Measurements from ENCODE around the gene ADGRE1.

The ADGRE1 gene

DNA sequence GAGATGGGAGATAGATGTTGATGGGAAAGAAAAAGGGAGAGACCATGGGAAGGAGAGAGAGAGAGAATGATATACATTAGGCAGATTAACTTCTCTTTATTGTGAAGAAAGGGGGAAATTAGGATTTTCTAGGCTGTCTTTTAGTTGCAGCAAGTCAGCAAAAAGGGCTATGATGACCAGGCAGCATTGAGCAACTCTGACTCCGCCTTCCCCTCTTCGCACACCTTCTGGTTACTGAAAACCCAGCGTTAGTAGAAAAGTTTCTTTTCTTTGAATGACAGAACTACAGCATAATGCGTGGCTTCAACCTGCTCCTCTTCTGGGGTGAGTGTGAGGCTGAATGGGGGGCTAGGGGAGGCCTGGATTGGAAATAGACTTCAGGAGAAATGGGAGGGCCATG, at the start of gene ADGRE1:
Gene ADGRE1, plus strand, starts transcription at position 264 of the 400 bp plus-strand sequence. Its CDS starts 30 bp downstream, at position 294.
- no peak within 1 kb of the TSS for H3K27ac Mint-ChIP-seq
- no peak for ATAC-seq

DNA sequence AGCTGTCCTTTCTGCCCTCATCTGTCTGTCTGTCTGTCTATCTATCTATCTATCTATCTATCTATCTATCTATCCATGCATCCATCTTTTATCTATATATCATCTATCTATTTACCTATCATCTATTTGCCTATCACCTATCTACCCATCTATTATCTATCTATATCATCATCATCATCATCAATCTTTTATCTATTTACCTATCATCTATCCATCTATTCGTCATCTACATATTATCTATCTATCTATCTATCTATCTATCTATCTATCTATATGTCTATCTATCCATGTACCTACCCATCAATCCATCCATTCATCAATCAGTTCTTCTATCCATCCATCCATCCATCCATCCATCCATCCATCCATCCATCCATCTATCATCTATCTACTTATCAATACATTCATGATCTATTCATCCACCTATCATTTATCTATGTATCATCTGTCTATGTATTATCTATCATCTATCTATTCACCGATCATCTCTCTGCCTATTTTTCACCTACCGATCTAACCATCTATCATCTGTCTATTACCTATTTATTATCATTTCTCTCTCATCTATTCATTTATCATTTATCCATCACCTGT, 49.2 kb upstream of the ADGRE1 start:
- no peaks in the 10 kb centered on the region for H3K27me3 Mint-ChIP-seq
- H3K36me3 Mint-ChIP-seq (ENCODE audit: low read depth), result peaks cover 38% of the 10 kb centered on the region
- peak overlapping the region; percentile 96 for H3K27ac Mint-ChIP-seq
- no peak for DNase-seq
- H3K9me3 Mint-ChIP-seq, result no peaks in the 10 kb centered on the region
- peaks cover 25% of the 10 kb centered on the region for H3K4me1 Mint-ChIP-seq
- peak overlapping the region; percentile 1 for H3K4me3 Mint-ChIP-seq
- no peak for ATAC-seq

More for the DNA sequence above, at the start of gene ADGRE1:
- no peak within 1 kb of the TSS for H3K4me3 Mint-ChIP-seq
- peaks cover 23% of the 10 kb centered on the region for H3K9me3 Mint-ChIP-seq
- H3K27me3 Mint-ChIP-seq, result peaks cover 2% of the 10 kb centered on the region
- peaks cover 48% of the 10 kb centered on the region for H3K4me1 Mint-ChIP-seq
- H3K36me3 Mint-ChIP-seq (ENCODE audit: low read depth), result peaks cover 13% of the 10 kb centered on the region
- DNase-seq, result no peak

GRCh38 chr19:6842871-6843607, 44.3 kb upstream of the ADGRE1 start:
- DNase-seq (no peak), ATAC-seq (no peak)
- Mint-ChIP-seq H3K4me1 (peaks cover 4% of the 10 kb centered on the region), H3K27me3 (no peaks in the 10 kb centered on the region), H3K36me3 (ENCODE audit: low read depth) (peaks cover 14% of the 10 kb centered on the region), H3K9me3 (no peaks in the 10 kb centered on the region), H3K4me3 (no peak overlapping the region), H3K27ac (no peak overlapping the region)

- Mint-ChIP-seq H3K4me3 (no peak overlapping the region), H3K4me1 (peaks cover 2% of the 10 kb centered on the region), H3K36me3 (ENCODE audit: low read depth) (peaks cover 24% of the 10 kb centered on the region), H3K27me3 (no peaks in the 10 kb centered on the region), H3K27ac (no peak overlapping the region), H3K9me3 (no peaks in the 10 kb centered on the region)
- no peak for ATAC-seq
- no peak for DNase-seq
Measured at GRCh38 chr19:6847828-6848200, 39.6 kb upstream of the ADGRE1 start.

- DNase-seq, result no peak
- peaks cover 2% of the 10 kb centered on the region for H3K4me1 Mint-ChIP-seq
- no peak for ATAC-seq
- no peaks in the 10 kb centered on the region for H3K27me3 Mint-ChIP-seq
- H3K4me3 Mint-ChIP-seq, result no peak overlapping the region
- no peak overlapping the region for H3K27ac Mint-ChIP-seq
- H3K36me3 Mint-ChIP-seq (ENCODE audit: low read depth), result peaks cover 24% of the 10 kb centered on the region
- no peaks in the 10 kb centered on the region for H3K9me3 Mint-ChIP-seq
Measured at GRCh38 chr19:6848986-6849385, 38.4 kb upstream of the ADGRE1 start.

DNA sequence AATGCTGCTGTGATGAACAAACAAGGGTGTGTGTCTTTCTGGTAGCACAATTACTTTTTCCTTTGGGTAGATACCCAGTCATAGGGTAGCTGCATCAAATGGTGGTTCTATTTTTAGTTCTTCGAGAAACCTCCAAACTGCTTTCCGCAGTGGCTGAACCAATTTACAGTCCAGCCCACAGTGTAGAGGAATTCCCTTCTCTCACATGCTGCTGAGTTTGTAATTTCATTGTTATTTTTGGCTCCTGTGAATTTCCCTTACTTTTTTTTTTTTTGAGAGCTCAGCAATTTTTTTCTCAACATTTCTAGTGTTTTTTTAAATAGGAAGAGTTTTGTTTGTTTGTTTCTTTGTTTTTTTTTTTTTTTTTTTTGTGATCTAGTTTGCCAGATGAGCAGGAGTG, 37.5 kb upstream of the ADGRE1 start:
- H3K4me3 Mint-ChIP-seq, result no peak overlapping the region
- no peaks in the 10 kb centered on the region for H3K27me3 Mint-ChIP-seq
- no peaks in the 10 kb centered on the region for H3K9me3 Mint-ChIP-seq
- H3K36me3 Mint-ChIP-seq (ENCODE audit: low read depth), result peaks cover 24% of the 10 kb centered on the region
- H3K4me1 Mint-ChIP-seq, result peaks cover 2% of the 10 kb centered on the region
- no peak overlapping the region for H3K27ac Mint-ChIP-seq
- no peak for ATAC-seq
- no peak for DNase-seq

DNA sequence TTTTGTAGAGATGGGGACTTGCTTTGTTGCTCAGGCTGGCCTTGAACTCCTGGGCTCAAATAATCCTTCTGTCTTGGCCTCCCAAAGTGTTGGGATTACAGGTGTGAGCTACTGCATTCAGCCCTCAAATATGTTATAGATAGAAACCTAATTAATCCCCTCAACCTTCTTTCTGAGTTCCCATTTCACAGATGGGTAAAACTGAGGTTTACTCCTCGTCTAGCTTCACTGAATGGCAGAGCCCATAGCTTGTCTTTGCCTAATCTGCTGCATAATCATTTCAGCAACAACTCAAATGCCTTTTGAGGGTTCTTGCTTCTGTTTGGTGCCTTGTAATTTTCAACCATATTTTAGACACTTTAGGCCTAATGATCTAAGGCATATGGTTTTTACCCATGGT, 36.0 kb upstream of the ADGRE1 start:
- DNase-seq (no peak), ATAC-seq (no peak)
- Mint-ChIP-seq H3K27me3 (no peaks in the 10 kb centered on the region), H3K36me3 (ENCODE audit: low read depth) (peaks cover 35% of the 10 kb centered on the region), H3K9me3 (no peaks in the 10 kb centered on the region), H3K4me1 (peaks cover 2% of the 10 kb centered on the region), H3K27ac (no peak overlapping the region), H3K4me3 (no peak overlapping the region)

- no peaks in the 10 kb centered on the region for H3K27me3 Mint-ChIP-seq
Measured at GRCh38 chr19:6852001-6852400, 35.4 kb upstream of the ADGRE1 start.

GRCh38 chr19:6853868-6854267, 33.5 kb upstream of the ADGRE1 start:
- Mint-ChIP-seq H3K27ac (no peak overlapping the region), H3K27me3 (no peaks in the 10 kb centered on the region), H3K9me3 (no peaks in the 10 kb centered on the region), H3K4me1 (peaks cover 2% of the 10 kb centered on the region), H3K4me3 (no peak overlapping the region), H3K36me3 (ENCODE audit: low read depth) (peaks cover 36% of the 10 kb centered on the region)
- ATAC-seq (no peak), DNase-seq (no peak)

More at GRCh38 chr19:6852001-6852400, 35.4 kb upstream of the ADGRE1 start:
- Mint-ChIP-seq H3K4me1 (peaks cover 2% of the 10 kb centered on the region), H3K36me3 (ENCODE audit: low read depth) (peaks cover 35% of the 10 kb centered on the region), H3K27ac (no peak overlapping the region), H3K9me3 (no peaks in the 10 kb centered on the region), H3K4me3 (no peak overlapping the region)
- ATAC-seq (no peak), DNase-seq (no peak)

DNA sequence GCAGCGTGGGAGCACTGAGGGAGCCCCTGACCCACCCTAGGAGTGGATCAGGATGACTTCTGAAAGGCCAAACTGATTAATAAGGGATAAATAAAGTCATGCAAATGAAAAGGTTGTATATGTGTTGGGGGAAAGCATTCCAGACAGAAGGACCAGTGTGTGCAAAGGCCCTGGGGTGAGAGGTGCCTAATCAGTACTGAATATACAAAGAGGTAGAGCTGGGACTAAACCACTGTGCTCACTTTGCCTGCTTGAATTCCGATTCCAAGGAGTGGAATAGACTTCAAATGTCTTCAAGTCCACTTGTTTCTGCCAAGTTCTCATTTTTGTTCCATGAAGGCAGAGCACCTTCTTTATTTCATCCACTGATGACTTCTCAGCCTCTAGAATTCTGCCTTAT, 32.6 kb upstream of the ADGRE1 start:
- H3K4me1 Mint-ChIP-seq, result peaks cover 2% of the 10 kb centered on the region
- DNase-seq, result no peak
- H3K4me3 Mint-ChIP-seq, result no peak overlapping the region
- H3K27ac Mint-ChIP-seq, result no peak overlapping the region
- ATAC-seq, result no peak
- H3K9me3 Mint-ChIP-seq, result no peaks in the 10 kb centered on the region
- H3K36me3 Mint-ChIP-seq (ENCODE audit: low read depth), result peaks cover 31% of the 10 kb centered on the region
- no peaks in the 10 kb centered on the region for H3K27me3 Mint-ChIP-seq

DNA sequence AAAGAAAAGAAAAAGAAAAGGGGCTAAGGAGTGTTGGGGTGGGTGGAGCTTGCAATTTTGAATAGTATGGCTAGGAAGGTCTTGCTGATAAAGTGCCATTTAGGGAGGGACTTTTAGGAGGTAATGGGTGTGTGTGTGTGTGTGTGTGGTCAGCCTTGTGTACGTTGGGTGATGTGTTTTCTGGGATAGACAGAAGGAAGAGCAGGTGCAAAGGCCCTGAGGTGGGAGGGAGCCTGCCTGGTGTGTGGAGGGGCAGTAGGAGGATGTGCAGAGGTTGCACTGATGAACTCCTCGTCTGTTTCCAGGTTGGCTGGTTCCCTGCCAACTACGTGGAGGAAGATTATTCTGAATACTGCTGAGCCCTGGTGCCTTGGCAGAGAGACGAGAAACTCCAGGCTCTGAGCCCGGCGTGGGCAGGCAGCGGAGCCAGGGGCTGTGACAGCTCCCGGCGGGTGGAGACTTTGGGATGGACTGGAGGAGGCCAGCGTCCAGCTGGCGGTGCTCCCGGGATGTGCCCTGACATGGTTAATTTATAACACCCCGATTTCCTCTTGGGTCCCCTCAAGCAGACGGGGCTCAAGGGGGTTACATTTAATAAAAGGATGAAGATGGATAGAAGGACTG, 30.5 kb upstream of the ADGRE1 start:
- H3K27ac Mint-ChIP-seq, result no peak overlapping the region
- peaks cover 2% of the 10 kb centered on the region for H3K4me1 Mint-ChIP-seq
- no peak for ATAC-seq
- DNase-seq, result no peak
- no peak overlapping the region for H3K4me3 Mint-ChIP-seq
- no peaks in the 10 kb centered on the region for H3K27me3 Mint-ChIP-seq
- no peaks in the 10 kb centered on the region for H3K9me3 Mint-ChIP-seq
- peaks cover 21% of the 10 kb centered on the region for H3K36me3 Mint-ChIP-seq (ENCODE audit: low read depth)

GRCh38 chr19:6861683-6862286, 25.6 kb upstream of the ADGRE1 start:
- H3K27ac Mint-ChIP-seq, result peak overlapping the region; percentile 63
- DNase-seq, result no peak
- no peaks in the 10 kb centered on the region for H3K9me3 Mint-ChIP-seq
- H3K4me3 Mint-ChIP-seq, result peak overlapping the region; percentile 39
- H3K4me1 Mint-ChIP-seq, result peaks cover 17% of the 10 kb centered on the region
- H3K27me3 Mint-ChIP-seq, result no peaks in the 10 kb centered on the region
- peaks cover 2% of the 10 kb centered on the region for H3K36me3 Mint-ChIP-seq (ENCODE audit: low read depth)
- ATAC-seq, result no peak

DNA sequence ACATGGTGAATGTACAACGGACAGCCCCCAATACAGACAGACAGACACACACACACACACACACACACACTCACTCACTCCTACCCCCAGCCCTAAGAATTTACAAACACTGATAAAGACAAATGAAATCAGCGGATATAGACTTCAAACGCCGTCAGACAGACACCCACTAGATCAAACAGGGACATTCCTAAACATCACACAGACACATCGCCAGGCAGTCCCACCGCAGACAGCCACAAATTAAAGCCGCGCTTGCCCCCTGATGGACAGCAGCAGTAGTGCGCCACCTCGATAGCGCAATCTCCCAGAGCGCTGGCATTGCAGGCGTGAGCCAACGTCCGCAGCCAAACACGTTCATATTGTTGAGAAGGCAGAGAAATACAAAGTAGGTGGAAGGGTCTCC, 24.7 kb upstream of the ADGRE1 start:
- no peaks in the 10 kb centered on the region for H3K27me3 Mint-ChIP-seq
- H3K4me3 Mint-ChIP-seq, result peak overlapping the region; percentile 81
- ATAC-seq (peak; percentile 88), DNase-seq (peak; percentile 91)
- peaks cover 18% of the 10 kb centered on the region for H3K4me1 Mint-ChIP-seq
- H3K9me3 Mint-ChIP-seq, result no peaks in the 10 kb centered on the region
- peak overlapping the region; percentile 78 for H3K27ac Mint-ChIP-seq
- H3K36me3 Mint-ChIP-seq (ENCODE audit: low read depth), result no peaks in the 10 kb centered on the region

DNA sequence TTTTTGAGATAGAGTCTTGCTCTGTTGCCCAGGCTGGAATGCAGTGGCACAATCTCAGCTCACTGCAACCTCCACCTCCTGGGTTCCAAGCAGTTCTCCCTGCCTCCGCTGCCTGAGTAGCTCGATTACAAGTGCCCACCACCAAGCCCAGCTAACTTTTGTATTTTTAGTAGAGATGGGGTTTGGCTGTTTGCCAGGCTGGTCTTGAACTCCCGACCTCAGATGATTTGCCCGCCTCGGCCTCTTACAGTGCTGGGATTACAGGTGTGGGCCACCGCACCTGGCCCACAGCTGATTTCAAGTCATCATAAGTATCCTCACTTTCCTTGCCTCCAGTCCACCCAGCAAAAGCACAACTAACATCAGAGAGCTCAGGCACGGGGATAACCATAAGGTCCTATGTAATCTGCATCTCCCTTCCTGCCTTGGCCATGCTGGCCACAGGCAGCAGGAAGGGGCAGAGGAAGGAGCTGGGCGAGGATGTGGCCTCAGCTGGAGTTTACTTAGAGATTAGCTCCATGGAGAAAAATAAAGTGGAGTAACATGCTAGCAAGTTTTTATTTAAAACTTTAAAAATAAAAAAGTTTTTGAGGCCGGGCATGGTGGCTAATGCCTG, 22.9 kb upstream of the ADGRE1 start:
- H3K9me3 Mint-ChIP-seq, result no peaks in the 10 kb centered on the region
- H3K27me3 Mint-ChIP-seq, result no peaks in the 10 kb centered on the region

More for the DNA sequence above, 22.9 kb upstream of the ADGRE1 start:
- no peak for DNase-seq
- no peaks in the 10 kb centered on the region for H3K36me3 Mint-ChIP-seq (ENCODE audit: low read depth)
- no peak for ATAC-seq
- peaks cover 26% of the 10 kb centered on the region for H3K4me1 Mint-ChIP-seq
- no peak overlapping the region for H3K4me3 Mint-ChIP-seq
- no peak overlapping the region for H3K27ac Mint-ChIP-seq
